Measurements from ENCODE around the gene TMEM107. TPM values are rescaled to one million over a fixed set of nuclear protein-coding genes. Genes with fewer than 3 reads are reported as not detected.

TMEM107 gene
- total RNA-seq, 1 experiment from 2014 or later, result 62.4 TPM

- no peak for DNase-seq (ENCODE audit: low read depth)
- in situ Hi-C loops (cut with HindIII; ENCODE audit: low pct_unique_long_range_greater_than_20kb, low sequenced_read_pairs), result no loop called here
Observed at GRCh38 chr17:8142887-8143580, 33.1 kb downstream of the TMEM107 start.

GRCh38 chr17:8142158-8142886, 33.9 kb downstream of the TMEM107 start:
- no peak for DNase-seq (ENCODE audit: low read depth)
- in situ Hi-C loops (cut with HindIII; ENCODE audit: low pct_unique_long_range_greater_than_20kb, low sequenced_read_pairs), result no loop called here

GRCh38 chr17:8141741-8142140, 34.4 kb downstream of the TMEM107 start:
- no peak for DNase-seq (ENCODE audit: low read depth)
- in situ Hi-C loops (cut with HindIII; ENCODE audit: low pct_unique_long_range_greater_than_20kb, low sequenced_read_pairs), result no loop called here

GRCh38 chr17:8141045-8141444, 35.1 kb downstream of the TMEM107 start:
- in situ Hi-C loops (cut with HindIII; ENCODE audit: low pct_unique_long_range_greater_than_20kb, low sequenced_read_pairs), result no loop called here
- DNase-seq (ENCODE audit: low read depth), result no peak

- no peak for DNase-seq (ENCODE audit: low read depth)
- in situ Hi-C loops (cut with HindIII; ENCODE audit: low pct_unique_long_range_greater_than_20kb, low sequenced_read_pairs), result no loop called here
Observed at GRCh38 chr17:8140065-8141029, 35.8 kb downstream of the TMEM107 start.

GRCh38 chr17:8138672-8139371, 37.4 kb downstream of the TMEM107 start:
- peak; percentile 97 for DNase-seq (ENCODE audit: low read depth)
- in situ Hi-C loops (cut with HindIII; ENCODE audit: low pct_unique_long_range_greater_than_20kb, low sequenced_read_pairs), result no loop called here

GRCh38 chr17:8138374-8138671, 37.9 kb downstream of the TMEM107 start:
- in situ Hi-C loops (cut with HindIII; ENCODE audit: low pct_unique_long_range_greater_than_20kb, low sequenced_read_pairs), result no loop called here
- no peak for DNase-seq (ENCODE audit: low read depth)

GRCh38 chr17:8137645-8138373, 38.4 kb downstream of the TMEM107 start:
- DNase-seq (ENCODE audit: low read depth), result no peak
- in situ Hi-C loops (cut with HindIII; ENCODE audit: low pct_unique_long_range_greater_than_20kb, low sequenced_read_pairs), result no loop called here

- DNase-seq (ENCODE audit: low read depth), result no peak
- in situ Hi-C loops (cut with HindIII; ENCODE audit: low pct_unique_long_range_greater_than_20kb, low sequenced_read_pairs), result no loop called here
Observed at GRCh38 chr17:8133941-8134340, 42.2 kb downstream of the TMEM107 start.

GRCh38 chr17:8133399-8133798, 42.8 kb downstream of the TMEM107 start:
- DNase-seq (ENCODE audit: low read depth), result no peak
- in situ Hi-C loops (cut with HindIII; ENCODE audit: low pct_unique_long_range_greater_than_20kb, low sequenced_read_pairs), result no loop called here

GRCh38 chr17:8131844-8132441, 44.2 kb downstream of the TMEM107 start:
- peak; percentile 26 for DNase-seq (ENCODE audit: low read depth)
- in situ Hi-C loops (cut with HindIII; ENCODE audit: low pct_unique_long_range_greater_than_20kb, low sequenced_read_pairs), result no loop called here

GRCh38 chr17:8128125-8128784, 47.9 kb downstream of the TMEM107 start:
- in situ Hi-C loops (cut with HindIII; ENCODE audit: low pct_unique_long_range_greater_than_20kb, low sequenced_read_pairs), result no loop called here

GRCh38 chr17:8126491-8127066, 49.6 kb downstream of the TMEM107 start:
- in situ Hi-C loops (cut with HindIII; ENCODE audit: low pct_unique_long_range_greater_than_20kb, low sequenced_read_pairs), result no loop called here
- DNase-seq (ENCODE audit: low read depth), result peak; percentile 62

More at GRCh38 chr17:8128125-8128784, 47.9 kb downstream of the TMEM107 start:
- DNase-seq (ENCODE audit: low read depth), result no peak

- peak; percentile 55 for DNase-seq (ENCODE audit: low read depth)
- in situ Hi-C loops (cut with HindIII; ENCODE audit: low pct_unique_long_range_greater_than_20kb, low sequenced_read_pairs), result no loop called here
Observed at GRCh38 chr17:8125947-8126490, 50.2 kb downstream of the TMEM107 start.

GRCh38 chr17:8125154-8125946, 50.8 kb downstream of the TMEM107 start:
- DNase-seq (ENCODE audit: low read depth), result peak; percentile 64
- in situ Hi-C loops (cut with HindIII; ENCODE audit: low pct_unique_long_range_greater_than_20kb, low sequenced_read_pairs), result no loop called here
